HEK293 (cell line): Measurements from ENCODE around the gene HMX3.

Experiments used
- ATF2 ChIP-seq: fragments of 450-650 bp; formaldehyde crosslinking; IDR thresholded peaks from 2 replicates; pipeline ENCODE4 v1.5.1; 2016; ENCODE audit warnings: missing biosample characterization, missing genetic modification characterization, low read depth
- GLIS2 ChIP-seq: fragments of 450-650 bp; formaldehyde crosslinking; IDR thresholded peaks from 2 replicates; pipeline ENCODE4 v1.5.1; 2016; ENCODE audit warnings: missing biosample characterization, missing genetic modification characterization
- KLF1 ChIP-seq: fragments of 450-650 bp; formaldehyde crosslinking; IDR thresholded peaks from 2 replicates; pipeline ENCODE4 v1.5.1; 2016; ENCODE audit warnings: missing biosample characterization, missing genetic modification characterization
- KLF9 ChIP-seq: fragments of 450-650 bp; formaldehyde crosslinking; IDR thresholded peaks from 2 replicates; pipeline ENCODE4 v1.5.1; 2016; ENCODE audit warnings: missing biosample characterization, missing genetic modification characterization, low read depth
- PBX3 ChIP-seq: sonication (generic); formaldehyde crosslinking; IDR thresholded peaks from 2 replicates; pipeline ENCODE4 v1.8.1; 2022; ENCODE audit warnings: mild to moderate bottlenecking, moderate library complexity, missing genetic modification reagents
- REPIN1 ChIP-seq: fragments of 450-650 bp; formaldehyde crosslinking; IDR thresholded peaks from 2 replicates; pipeline ENCODE4 v1.5.1; 2017; ENCODE audit warnings: missing biosample characterization, missing genetic modification characterization, low read depth
- SETDB1 ChIP-seq: IDR thresholded peaks from one replicate; pipeline ENCODE4 v1.6.1; 2017; ENCODE audit warnings: mild to moderate bottlenecking, low read length, moderate library complexity, mixed read lengths; ENCODE audit not compliant: insufficient read length
- YY2 ChIP-seq: fragments of 450-650 bp; formaldehyde crosslinking; IDR thresholded peaks from 2 replicates; pipeline ENCODE4 v1.5.1; 2016; ENCODE audit warnings: missing biosample characterization, missing genetic modification characterization
- ZEB2 ChIP-seq: fragments of 450-650 bp; formaldehyde crosslinking; IDR thresholded peaks from 2 replicates; pipeline ENCODE4 v1.5.1; 2016; ENCODE audit warnings: missing biosample characterization, missing genetic modification characterization
- ZFP69B ChIP-seq: fragments of 450-650 bp; formaldehyde crosslinking; IDR thresholded peaks from 2 replicates; pipeline ENCODE4 v1.5.1; 2016; ENCODE audit warnings: missing biosample characterization, missing genetic modification characterization
- ZIC2 ChIP-seq: fragments of 450-650 bp; formaldehyde crosslinking; IDR thresholded peaks from 2 replicates; pipeline ENCODE4 v1.5.1; 2016; ENCODE audit warnings: missing biosample characterization, missing genetic modification characterization
- ZNF10 ChIP-seq: fragments of 450-650 bp; formaldehyde crosslinking; IDR thresholded peaks from 2 replicates; pipeline ENCODE4 v1.5.1; 2017; ENCODE audit warnings: missing biosample characterization, missing genetic modification characterization
- ZNF114 ChIP-seq: fragments of 450-650 bp; formaldehyde crosslinking; IDR thresholded peaks from 2 replicates; pipeline ENCODE4 v1.5.0; 2017; ENCODE audit warnings: missing biosample characterization, missing genetic modification characterization
- ZNF18 ChIP-seq: fragments of 450-650 bp; formaldehyde crosslinking; IDR thresholded peaks from 2 replicates; pipeline ENCODE4 v1.5.1; 2016; ENCODE audit warnings: missing biosample characterization, missing genetic modification characterization
- ZNF214 ChIP-seq: fragments of 450-650 bp; formaldehyde crosslinking; IDR thresholded peaks from 2 replicates; pipeline ENCODE4 v1.5.1; 2017; ENCODE audit warnings: missing biosample characterization, mild to moderate bottlenecking, missing genetic modification characterization, borderline replicate concordance
- ZNF513 ChIP-seq: fragments of 450-650 bp; IDR thresholded peaks from 2 replicates; pipeline ENCODE4 v1.5.1; 2018; ENCODE audit warnings: missing biosample characterization, missing genetic modification characterization
- ZNF561 ChIP-seq: fragments of 450-650 bp; IDR thresholded peaks from 2 replicates; pipeline ENCODE4 v1.5.1; 2018; ENCODE audit warnings: missing biosample characterization, missing genetic modification characterization, borderline replicate concordance
- ZNF596 ChIP-seq: fragments of 450-650 bp; IDR thresholded peaks from 2 replicates; pipeline ENCODE4 v1.5.0; 2018; ENCODE audit warnings: missing biosample characterization, mild to moderate bottlenecking, missing genetic modification characterization, moderate library complexity
- ZXDB ChIP-seq: fragments of 450-650 bp; formaldehyde crosslinking; IDR thresholded peaks from 2 replicates; pipeline ENCODE4 v1.5.1; 2016; ENCODE audit warnings: missing biosample characterization, missing genetic modification characterization
- TF ChIP-seq, protein P1 (sequence below): fragments of 450-650 bp; formaldehyde crosslinking; IDR thresholded peaks from 2 replicates; pipeline ENCODE4 v1.5.0; 2017; ENCODE audit warnings: missing biosample characterization, missing genetic modification characterization, borderline replicate concordance
- TF ChIP-seq, protein P2 (sequence below): IDR thresholded peaks from 2 replicates; pipeline ENCODE4 v1.6.1; 2011; ENCODE audit warnings: mild to moderate bottlenecking, low read depth, low read length, borderline replicate concordance
- TF ChIP-seq, protein P3 (sequence below): fragments of 450-650 bp; formaldehyde crosslinking; IDR thresholded peaks from 2 replicates; pipeline ENCODE4 v1.5.1; 2016; ENCODE audit warnings: missing biosample characterization, missing genetic modification characterization
- TF ChIP-seq, protein P4 (sequence below): fragments of 450-650 bp; formaldehyde crosslinking; IDR thresholded peaks from 2 replicates; pipeline ENCODE4 v1.5.1; 2016; ENCODE audit warnings: missing biosample characterization, missing genetic modification characterization
- TF ChIP-seq, protein P5 (sequence below): fragments of 450-650 bp; formaldehyde crosslinking; IDR thresholded peaks from 2 replicates; pipeline ENCODE4 v1.5.1; 2016; ENCODE audit warnings: missing biosample characterization, missing genetic modification characterization
- TF ChIP-seq, protein P6 (sequence below): fragments of 450-650 bp; IDR thresholded peaks from 2 replicates; pipeline ENCODE4 v1.5.1; 2018; ENCODE audit warnings: missing biosample characterization, mild to moderate bottlenecking, missing genetic modification characterization

Gene HMX3

GRCh38 chr10:123134915-123135414, 805 bp upstream of the HMX3 start (continued):
- TF ChIP-seq PBX3 (no peak; the same call in 1 of the 2 replicates), ATF2 (tag by site-specific recombination) (no peak), ZNF10 (tag by site-specific recombination) (no peak), ZNF513 (tag by site-specific recombination) (no peak), ZNF561 (tag by site-specific recombination) (no peak), REPIN1 (tag by site-specific recombination) (no peak), ZNF596 (no peak), ZNF18 (tag by site-specific recombination) (no peak), ZNF214 (no peak), ZIC2 (tag by site-specific recombination) (peak; percentile 89), GLIS2 (tag by site-specific recombination) (peak; percentile 89), YY2 (tag by site-specific recombination) (no peak), SETDB1 (no peak), ZFP69B (tag by site-specific recombination) (no peak), KLF1 (peak; percentile 43; the same call in 1 of the 2 replicates), ZEB2 (tag by site-specific recombination) (no peak; the same call in 1 of the 2 replicates), ZXDB (tag by site-specific recombination) (peak; percentile 60), KLF9 (tag by site-specific recombination) (peak; percentile 28; the same call in 1 of the 2 replicates), ZNF114 (tag by site-specific recombination) (no peak)
- TF ChIP-seq, protein P1, sequence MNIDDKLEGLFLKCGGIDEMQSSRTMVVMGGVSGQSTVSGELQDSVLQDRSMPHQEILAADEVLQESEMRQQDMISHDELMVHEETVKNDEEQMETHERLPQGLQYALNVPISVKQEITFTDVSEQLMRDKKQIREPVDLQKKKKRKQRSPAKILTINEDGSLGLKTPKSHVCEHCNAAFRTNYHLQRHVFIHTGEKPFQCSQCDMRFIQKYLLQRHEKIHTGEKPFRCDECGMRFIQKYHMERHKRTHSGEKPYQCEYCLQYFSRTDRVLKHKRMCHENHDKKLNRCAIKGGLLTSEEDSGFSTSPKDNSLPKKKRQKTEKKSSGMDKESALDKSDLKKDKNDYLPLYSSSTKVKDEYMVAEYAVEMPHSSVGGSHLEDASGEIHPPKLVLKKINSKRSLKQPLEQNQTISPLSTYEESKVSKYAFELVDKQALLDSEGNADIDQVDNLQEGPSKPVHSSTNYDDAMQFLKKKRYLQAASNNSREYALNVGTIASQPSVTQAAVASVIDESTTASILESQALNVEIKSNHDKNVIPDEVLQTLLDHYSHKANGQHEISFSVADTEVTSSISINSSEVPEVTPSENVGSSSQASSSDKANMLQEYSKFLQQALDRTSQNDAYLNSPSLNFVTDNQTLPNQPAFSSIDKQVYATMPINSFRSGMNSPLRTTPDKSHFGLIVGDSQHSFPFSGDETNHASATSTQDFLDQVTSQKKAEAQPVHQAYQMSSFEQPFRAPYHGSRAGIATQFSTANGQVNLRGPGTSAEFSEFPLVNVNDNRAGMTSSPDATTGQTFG: no peak
- TF ChIP-seq, protein P2, sequence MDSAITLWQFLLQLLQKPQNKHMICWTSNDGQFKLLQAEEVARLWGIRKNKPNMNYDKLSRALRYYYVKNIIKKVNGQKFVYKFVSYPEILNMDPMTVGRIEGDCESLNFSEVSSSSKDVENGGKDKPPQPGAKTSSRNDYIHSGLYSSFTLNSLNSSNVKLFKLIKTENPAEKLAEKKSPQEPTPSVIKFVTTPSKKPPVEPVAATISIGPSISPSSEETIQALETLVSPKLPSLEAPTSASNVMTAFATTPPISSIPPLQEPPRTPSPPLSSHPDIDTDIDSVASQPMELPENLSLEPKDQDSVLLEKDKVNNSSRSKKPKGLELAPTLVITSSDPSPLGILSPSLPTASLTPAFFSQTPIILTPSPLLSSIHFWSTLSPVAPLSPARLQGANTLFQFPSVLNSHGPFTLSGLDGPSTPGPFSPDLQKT: no peak
- TF ChIP-seq, protein P3, sequence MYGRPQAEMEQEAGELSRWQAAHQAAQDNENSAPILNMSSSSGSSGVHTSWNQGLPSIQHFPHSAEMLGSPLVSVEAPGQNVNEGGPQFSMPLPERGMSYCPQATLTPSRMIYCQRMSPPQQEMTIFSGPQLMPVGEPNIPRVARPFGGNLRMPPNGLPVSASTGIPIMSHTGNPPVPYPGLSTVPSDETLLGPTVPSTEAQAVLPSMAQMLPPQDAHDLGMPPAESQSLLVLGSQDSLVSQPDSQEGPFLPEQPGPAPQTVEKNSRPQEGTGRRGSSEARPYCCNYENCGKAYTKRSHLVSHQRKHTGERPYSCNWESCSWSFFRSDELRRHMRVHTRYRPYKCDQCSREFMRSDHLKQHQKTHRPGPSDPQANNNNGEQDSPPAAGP: peak; percentile 60
- TF ChIP-seq, protein P4, sequence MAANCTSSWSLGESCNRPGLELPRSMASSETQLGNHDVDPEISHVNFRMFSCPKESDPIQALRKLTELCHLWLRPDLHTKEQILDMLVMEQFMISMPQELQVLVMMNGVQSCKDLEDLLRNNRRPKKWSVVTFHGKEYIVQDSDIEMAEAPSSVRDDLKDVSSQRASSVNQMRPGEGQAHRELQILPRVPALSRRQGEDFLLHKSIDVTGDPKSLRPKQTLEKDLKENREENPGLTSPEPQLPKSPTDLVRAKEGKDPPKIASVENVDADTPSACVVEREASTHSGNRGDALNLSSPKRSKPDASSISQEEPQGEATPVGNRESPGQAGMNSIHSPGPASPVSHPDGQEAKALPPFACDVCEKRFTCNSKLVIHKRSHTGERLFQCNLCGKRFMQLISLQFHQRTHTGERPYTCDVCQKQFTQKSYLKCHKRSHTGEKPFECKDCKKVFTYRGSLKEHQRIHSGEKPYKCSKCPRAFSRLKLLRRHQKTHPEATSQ (tag by site-specific recombination): peak; percentile 47; the same call in 1 of the 2 replicates
- TF ChIP-seq, protein P5, sequence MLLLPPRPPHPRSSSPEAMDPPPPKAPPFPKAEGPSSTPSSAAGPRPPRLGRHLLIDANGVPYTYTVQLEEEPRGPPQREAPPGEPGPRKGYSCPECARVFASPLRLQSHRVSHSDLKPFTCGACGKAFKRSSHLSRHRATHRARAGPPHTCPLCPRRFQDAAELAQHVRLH (tag by site-specific recombination): no peak
- TF ChIP-seq, protein P6, sequence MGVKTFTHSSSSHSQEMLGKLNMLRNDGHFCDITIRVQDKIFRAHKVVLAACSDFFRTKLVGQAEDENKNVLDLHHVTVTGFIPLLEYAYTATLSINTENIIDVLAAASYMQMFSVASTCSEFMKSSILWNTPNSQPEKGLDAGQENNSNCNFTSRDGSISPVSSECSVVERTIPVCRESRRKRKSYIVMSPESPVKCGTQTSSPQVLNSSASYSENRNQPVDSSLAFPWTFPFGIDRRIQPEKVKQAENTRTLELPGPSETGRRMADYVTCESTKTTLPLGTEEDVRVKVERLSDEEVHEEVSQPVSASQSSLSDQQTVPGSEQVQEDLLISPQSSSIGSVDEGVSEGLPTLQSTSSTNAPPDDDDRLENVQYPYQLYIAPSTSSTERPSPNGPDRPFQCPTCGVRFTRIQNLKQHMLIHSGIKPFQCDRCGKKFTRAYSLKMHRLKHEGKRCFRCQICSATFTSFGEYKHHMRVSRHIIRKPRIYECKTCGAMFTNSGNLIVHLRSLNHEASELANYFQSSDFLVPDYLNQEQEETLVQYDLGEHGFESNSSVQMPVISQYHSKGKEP (tag by site-specific recombination): peak; percentile 53; the same call in 1 of the 2 replicates
